Stimulated activated CD4-positive, alpha-beta T cell treated with anti-CD3 and anti-CD28 coated beads, Interleukin-12 subunit alpha, Interleukin-12 subunit beta, amount 100 ng/mL, for 24 hours (primary cell): Measurements from ENCODE around the gene SNAP29.
"Not testable (repeated sequence)": the region's sequence is repeated elsewhere in the genome, so short reads cannot be mapped to it uniquely, and the experiment has no call there.

Source experiments
- DNase-seq, 2 experiments: peaks; one replicate each; pipeline ENCODE4 v3.0.0-alpha.2; 2020; ENCODE audit warnings: low read depth in 2 of 2

The SNAP29 gene

GRCh38 chr22:20858615-20859416 lies at the start of gene SNAP29, which contains the start of gene PI4KA:
TSS of gene SNAP29 (plus strand) at chr22:20859007. CDS start at chr22:20859111, 104 bp downstream.
TSS of gene PI4KA (minus strand) at chr22:20858811. CDS start at chr22:20858725, 86 bp downstream.
- peak; percentile 92 to 97 for DNase-seq

- DNase-seq: no peak
These were observed 49.1 kb upstream of the SNAP29 start for GRCh38 chr22:20809538-20810185.

DNA sequence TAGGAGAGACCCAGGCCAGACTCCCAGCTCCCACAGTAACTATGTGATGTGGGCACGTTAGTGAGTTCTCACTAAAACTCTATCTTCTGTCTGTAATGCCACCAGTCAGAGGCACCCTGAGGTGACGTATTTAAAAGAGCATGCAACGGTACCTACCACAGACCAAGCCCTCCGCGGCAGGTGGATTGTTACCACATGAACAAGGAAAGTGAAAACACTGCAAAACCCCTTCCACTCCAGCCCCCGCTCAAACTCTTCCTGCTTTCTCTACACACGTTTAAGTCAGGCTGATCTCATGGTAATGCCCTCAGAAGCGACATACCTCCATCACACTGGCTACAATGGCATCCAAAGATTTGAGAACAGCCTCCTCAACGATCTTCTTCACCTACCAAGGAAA lies 48.2 kb upstream of the SNAP29 start:
- DNase-seq: no peak

DNA sequence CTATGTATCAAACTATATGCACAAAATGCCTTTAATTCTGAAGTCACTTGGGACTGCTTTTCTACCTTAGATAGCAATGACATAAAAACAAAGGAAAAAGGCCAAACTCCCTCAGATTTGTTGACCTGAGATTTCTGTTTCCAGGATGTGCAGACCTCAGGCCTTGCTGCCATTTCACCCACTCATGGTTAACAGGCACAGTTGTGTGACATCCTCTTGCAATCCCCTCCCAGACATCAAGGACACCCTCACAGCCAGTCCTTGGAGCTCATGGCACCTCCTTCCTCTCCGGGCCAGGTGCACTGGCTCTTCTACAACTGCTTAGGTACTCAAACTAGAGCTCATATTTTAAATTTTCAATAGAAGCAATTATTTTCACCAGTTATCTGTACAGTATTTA lies 47.6 kb upstream of the SNAP29 start:
- no peak for DNase-seq

DNA sequence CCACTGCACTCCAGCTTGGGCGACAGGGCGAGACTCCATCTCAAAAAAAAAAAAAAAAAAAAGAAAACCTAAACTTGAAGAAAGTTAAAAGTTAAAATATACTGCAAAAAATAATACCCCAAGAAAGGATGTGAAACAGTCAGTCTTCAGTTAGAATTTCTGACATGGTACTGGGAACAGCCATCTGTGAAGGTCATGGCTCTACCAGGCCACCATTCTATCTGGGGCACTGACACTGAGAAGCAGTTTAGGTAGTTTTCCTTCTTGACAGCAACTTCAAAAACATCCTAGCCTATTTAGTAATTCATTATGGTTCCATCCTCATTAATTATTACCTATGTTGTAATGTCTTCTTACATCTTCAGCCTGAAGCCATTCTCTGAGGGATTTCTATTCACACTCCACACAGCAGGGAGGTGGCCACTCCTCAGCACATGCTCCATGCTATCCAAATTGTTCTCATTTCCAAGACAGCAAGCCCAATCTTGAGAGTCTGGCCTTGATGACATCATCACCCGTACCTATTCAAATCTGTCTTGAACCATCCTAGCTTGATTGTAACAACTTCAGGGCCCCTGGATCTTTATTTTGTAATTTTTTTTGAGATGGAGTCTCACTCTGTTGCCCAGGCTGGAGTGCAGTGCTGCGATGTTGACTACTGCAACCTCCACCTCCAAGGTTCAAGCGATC lies 46.7 kb upstream of the SNAP29 start:
- DNase-seq: no peak

DNA sequence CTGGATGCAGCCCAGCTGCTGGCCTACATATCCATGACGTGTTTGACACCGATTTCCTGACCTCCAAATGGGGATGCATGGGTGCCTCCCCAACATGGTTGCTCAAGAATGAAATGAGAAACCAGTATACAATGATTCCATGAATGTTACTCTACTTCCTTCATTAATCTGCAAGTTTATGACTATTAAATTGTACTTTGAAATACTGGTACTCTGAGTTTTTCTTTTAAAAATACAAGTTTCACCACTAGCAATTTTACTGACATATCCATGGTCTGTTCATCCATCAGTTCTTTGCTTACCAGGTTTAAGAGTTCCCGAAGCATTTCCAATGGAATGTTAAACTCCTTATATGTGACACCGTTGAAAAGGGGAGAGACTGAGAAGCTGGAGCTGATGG lies 45.8 kb upstream of the SNAP29 start:
- DNase-seq: no peak

- no peak for DNase-seq
These were observed 44.5 kb upstream of the SNAP29 start for GRCh38 chr22:20814221-20814808.

- no peak for DNase-seq
These were observed 43.2 kb upstream of the SNAP29 start for GRCh38 chr22:20815477-20816050.

GRCh38 chr22:20816559-20816958 lies 42.2 kb upstream of the SNAP29 start:
- DNase-seq: no peak

GRCh38 chr22:20818471-20818870 lies 40.3 kb upstream of the SNAP29 start:
- DNase-seq: no peak

DNA sequence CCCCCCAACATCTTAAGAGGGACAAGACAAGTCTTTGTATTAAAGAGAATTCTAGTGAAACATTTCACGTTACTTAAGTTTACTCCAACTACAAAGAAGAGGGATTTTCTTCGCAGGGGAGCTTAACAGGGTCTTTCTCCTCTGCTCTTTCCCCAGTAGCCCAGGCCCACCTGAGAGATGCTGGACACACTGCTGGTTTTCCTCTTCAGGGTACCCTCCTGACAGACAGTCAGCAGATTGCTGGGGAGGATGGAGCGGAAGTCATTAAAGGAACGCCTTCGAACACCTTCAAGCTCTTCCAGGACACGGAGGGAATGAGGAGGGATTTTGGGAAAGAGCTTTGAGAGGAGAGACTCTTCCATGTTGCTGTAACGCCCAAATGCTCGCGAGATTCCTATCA lies 39.3 kb upstream of the SNAP29 start:
- no peak for DNase-seq

DNA sequence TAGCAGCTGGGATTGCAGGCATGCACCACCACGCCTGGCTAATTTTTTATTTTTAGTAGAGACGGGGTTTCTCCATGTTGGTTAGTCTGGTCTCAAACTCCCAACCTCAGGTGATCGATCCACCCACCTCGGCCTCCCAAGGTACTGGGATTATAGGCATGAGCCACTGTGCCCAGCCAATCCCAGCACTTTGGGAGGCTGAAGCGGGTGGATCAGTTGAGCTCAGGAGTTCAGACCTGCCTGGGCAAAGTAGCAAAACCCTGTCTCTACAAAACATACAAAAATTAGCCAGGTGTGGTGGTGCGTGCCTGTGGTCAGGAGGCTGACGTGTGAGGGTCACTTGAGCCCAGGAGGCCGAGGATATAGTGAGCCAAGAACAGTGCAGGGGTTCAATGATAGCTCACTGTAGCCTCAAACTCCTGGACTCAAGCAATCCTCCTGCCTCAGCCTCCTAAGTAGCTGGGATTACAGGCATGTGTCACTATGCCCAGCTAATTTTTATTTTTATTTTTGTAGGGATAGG lies 37.0 kb upstream of the SNAP29 start:
- DNase-seq: not testable (repeated sequence)

DNA sequence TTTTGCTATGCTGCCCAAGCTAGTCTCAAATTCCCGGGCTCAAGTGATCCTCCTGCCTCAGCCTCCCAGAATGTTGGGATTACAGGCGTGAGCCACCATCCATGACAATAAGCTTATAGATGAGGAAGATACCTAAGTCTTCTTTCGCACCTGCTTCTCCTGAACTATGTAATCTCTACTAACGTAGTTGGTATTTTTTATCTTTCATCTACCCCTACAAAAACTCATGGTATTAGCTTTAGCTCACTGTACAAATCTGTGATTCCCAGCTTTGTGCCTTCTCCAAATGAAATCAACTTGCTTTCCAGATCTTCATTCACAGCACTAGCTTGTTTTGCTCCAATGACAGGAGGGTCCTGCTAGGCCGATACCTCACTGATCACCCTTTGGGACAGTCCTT lies 36.6 kb upstream of the SNAP29 start:
- no peak for DNase-seq

- no peak for DNase-seq
These were observed 35.5 kb upstream of the SNAP29 start for GRCh38 chr22:20823264-20823663.

- not testable (repeated sequence) for DNase-seq
These were observed 33.6 kb upstream of the SNAP29 start for GRCh38 chr22:20825216-20825615.

DNA sequence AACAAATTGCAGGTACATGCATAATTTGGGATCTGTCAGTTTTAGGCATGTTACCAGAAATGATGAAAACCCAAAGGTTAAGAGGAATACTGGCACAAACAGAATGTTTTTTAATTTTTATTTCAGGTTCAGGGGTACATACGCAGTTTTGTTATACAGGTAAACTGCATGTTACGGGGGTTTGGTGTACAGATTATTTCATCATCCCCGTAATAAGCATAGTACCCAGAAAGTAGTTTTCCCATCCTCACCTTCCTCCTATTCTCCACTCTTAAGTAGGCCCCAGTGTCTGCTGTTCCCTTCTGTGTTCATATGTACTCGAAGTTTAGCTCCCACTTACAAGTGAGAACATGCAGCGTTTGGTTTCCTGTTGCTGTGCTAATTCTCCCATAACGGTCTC lies 33.2 kb upstream of the SNAP29 start:
- no peak for DNase-seq

DNA sequence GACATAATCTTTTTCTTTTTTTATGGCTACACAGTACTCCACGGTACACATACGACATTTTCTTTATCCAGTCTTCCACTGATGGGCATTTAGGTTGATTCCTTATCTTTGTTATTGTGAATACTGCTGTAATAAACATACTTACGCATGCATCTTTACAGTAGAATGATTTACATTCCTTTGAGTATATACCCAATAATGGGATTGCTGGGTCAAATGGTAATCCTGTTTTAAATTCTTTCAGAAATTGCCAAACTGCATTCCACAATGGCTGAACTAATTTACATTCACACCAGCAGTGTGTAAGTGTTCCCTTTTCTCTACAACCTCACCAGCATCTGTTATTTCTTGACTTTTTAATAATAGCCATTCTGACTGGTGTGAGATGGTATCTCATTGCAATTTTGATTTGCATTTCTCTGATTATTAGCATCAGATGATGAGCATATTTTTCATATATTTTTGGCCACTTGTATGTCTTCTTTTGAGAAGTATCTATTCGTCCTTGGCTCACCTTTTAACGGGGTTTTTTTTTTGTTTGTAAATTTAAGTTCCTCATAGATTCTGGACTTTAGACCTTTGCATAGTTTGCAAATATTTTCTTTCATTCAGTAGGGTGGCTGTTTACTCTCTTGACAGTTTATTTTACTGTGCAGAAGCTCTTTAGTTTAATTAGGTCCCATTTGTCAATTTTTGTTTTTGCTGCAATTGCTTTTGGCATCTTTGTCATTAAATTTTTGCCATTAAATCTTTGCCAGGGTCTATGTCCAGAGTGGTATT lies 32.2 kb upstream of the SNAP29 start:
- not testable (repeated sequence) for DNase-seq

DNA sequence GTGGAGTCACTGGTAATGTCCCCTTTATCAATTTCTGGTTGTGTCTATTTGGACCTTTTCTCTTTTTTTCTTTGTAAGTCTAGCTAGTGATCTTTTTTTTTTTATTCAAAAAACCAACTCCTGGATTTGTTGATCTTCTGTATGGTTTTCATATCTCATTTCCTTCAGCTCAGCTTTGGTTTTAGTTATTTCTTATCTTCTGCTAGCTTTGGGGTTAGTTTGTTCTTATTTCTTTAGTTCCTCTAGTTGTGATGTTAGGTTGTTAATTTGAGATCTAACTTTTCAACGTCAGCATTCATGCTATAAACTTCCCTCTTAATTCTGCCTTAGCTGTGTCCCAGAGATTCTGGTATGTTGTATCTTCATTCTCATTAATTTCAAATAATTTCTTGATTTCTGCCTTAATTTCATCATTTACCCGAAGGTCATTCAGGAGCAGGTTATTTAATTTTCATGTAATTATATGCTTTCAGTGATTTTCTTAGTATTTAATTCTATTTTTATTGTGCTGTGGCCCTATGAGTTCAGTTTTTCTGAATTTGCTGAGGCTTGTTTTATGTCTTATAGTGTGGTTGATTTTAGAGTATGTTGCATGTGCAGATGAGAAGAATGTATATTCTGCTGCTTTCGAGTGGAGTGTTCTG lies 29.2 kb upstream of the SNAP29 start:
- no peak for DNase-seq

DNA sequence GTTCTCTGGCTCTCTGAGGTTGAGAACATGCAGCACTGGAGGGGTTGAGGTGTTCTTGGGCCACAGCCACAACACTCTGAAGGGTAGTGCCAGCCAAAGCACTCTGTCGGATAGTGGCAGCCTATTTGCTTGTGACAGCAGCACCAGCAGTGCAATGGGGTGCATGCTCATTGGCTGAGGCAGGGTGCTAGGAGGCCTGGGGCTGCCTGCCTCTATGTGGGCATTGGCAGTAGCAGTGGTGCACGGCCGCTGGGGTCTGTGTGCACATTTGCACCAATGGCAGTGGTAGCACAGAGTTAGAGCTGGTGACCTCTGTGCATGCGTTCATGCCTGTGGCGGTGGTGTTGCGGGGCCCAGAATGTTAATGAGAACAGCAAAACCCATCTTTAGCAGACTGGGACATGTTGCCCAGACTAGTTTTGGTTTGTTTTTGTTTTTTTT lies 25.6 kb upstream of the SNAP29 start:
- DNase-seq: no peak

GRCh38 chr22:20834206-20834605 lies 24.6 kb upstream of the SNAP29 start:
- no peak for DNase-seq
